Astrocyte of the cerebellum (primary cell): Measurements from ENCODE around the gene OGDHL.
"Not testable (repeated sequence)": the region's sequence is repeated elsewhere in the genome, so short reads cannot be mapped to it uniquely, and the experiment has no call there.

Experiments used
- DNase-seq: peaks from one replicate; pipeline ENCODE4 v3.0.0-alpha.2; 2011; ENCODE audit warnings: low read depth
- H3K4me3 ChIP-seq: 2 replicates; pipeline ENCODE4 v1.5.1; 2011; ENCODE audit warnings: mild to moderate bottlenecking, low read depth, low read length, moderate library complexity
- in situ Hi-C: cut with HindIII; loops from 2 replicates; pipeline ENCODE4 v1.10.0; 2017; ENCODE audit warnings: low sequenced_read_pairs
- TF ChIP-seq, protein P1 (sequence below): IDR thresholded peaks from 2 replicates; pipeline ENCODE4 v1.5.1; 2012; ENCODE audit warnings: low read length, low read depth, moderate library complexity, mild to moderate bottlenecking; ENCODE audit errors: missing control alignments

The OGDHL gene

GRCh38 chr10:49759787-49760551, 2.2 kb downstream of the OGDHL start:
- TF ChIP-seq, protein P1, sequence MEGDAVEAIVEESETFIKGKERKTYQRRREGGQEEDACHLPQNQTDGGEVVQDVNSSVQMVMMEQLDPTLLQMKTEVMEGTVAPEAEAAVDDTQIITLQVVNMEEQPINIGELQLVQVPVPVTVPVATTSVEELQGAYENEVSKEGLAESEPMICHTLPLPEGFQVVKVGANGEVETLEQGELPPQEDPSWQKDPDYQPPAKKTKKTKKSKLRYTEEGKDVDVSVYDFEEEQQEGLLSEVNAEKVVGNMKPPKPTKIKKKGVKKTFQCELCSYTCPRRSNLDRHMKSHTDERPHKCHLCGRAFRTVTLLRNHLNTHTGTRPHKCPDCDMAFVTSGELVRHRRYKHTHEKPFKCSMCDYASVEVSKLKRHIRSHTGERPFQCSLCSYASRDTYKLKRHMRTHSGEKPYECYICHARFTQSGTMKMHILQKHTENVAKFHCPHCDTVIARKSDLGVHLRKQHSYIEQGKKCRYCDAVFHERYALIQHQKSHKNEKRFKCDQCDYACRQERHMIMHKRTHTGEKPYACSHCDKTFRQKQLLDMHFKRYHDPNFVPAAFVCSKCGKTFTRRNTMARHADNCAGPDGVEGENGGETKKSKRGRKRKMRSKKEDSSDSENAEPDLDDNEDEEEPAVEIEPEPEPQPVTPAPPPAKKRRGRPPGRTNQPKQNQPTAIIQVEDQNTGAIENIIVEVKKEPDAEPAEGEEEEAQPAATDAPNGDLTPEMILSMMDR: no peak
- DNase-seq: no peak
- in situ Hi-C loops: no loop called here
- H3K4me3 ChIP-seq: no peak overlapping the region

- TF ChIP-seq, protein P1: no peak
- H3K4me3 ChIP-seq: no peak overlapping the region
- no peak for DNase-seq
- in situ Hi-C loops: no loop called here
These were observed 3.7 kb downstream of the OGDHL start for GRCh38 chr10:49758249-49758930.

DNA sequence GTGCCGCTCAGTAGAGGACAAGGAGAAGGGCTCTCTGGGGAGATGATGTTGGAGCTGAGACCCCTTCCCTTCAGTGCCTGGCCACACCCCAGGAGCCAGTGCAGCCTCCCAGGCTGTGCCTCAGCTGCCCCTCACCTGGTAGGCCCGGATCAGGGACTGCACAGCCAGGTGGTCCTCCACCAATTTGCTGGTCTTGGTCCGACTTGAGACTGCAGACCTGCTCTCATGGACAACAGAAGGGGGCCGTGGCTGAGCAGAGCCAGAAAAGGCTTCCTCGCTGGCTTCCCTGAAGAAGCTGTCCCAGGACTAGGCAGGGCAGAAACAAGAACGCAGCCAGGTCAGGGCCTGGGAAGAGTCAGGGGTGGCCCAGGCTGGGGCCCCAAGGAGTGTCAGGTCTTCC, 5.5 kb downstream of the OGDHL start:
- TF ChIP-seq, protein P1: no peak
- DNase-seq: no peak
- H3K4me3 ChIP-seq: no peak overlapping the region
- in situ Hi-C loops: no loop called here

- no peak overlapping the region for H3K4me3 ChIP-seq
- in situ Hi-C loops: no loop called here
- no peak for DNase-seq
- TF ChIP-seq, protein P1: no peak
These were observed 6.1 kb downstream of the OGDHL start for GRCh38 chr10:49756031-49756430.

- in situ Hi-C loops, DNase-seq, H3K4me3 ChIP-seq: not testable (repeated sequence)
These were observed 7.2 kb downstream of the OGDHL start for GRCh38 chr10:49754951-49755350.

DNA sequence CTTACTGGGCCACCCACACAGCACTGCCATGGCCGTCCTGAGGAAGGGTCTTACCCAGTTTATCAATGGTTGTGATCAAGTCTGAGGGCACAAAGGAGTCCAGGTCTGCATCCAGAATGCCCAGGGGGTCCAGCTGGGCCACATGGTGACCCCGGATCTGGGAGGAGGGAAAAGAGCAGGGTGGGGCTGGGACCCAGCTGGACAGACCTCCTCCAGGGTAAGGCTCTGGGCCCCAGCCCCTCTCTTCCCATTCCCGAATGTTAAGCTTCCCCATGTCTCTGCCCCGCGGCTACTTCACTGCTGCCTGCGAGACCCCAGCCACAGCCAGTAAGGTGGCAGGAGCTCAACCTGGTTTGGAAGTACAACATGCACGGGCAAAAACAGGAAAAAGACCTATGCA, 9.5 kb downstream of the OGDHL start:
- in situ Hi-C loops: no loop called here
- DNase-seq: no peak
- TF ChIP-seq, protein P1: no peak
- H3K4me3 ChIP-seq: no peak overlapping the region
